ENCODE results near the gene ST3GAL6. TPM values are rescaled to one million over a fixed set of nuclear protein-coding genes. Genes with fewer than 3 reads are reported as not detected.

Gene ST3GAL6
- total and polyA plus RNA-seq, 2 of the 13 experiments (the other 11 are each of a cell fraction or from before 2014, with no cell fraction given) = 17.5 to 23.2 TPM

GRCh38 chr3:98796334-98796733 is 33.2 kb downstream of the ST3GAL6 start:
- Histone ChIP-seq H3K27ac (ENCODE audit: extremely low read length, insufficient read depth, low read length) (peak overlapping the region; percentile 36), H2AFZ (ENCODE audit: low read length) (no peak overlapping the region), H3K4me3 (replicated peaks in 1 of 3; ENCODE audit: insufficient read depth in 1 of 3, low read depth in 2 of 3, low read length in 3 of 3) (no peak overlapping the region), H3K9ac (ENCODE audit: insufficient read depth, low read depth, low read length) (no peak overlapping the region), H3K4me1 (ENCODE audit: insufficient read depth, low read length) (peaks cover 12% of the 10 kb centered on the region), H4K20me1 (ENCODE audit: insufficient read depth, low read length) (no peaks in the 10 kb centered on the region), H3K79me2 (ENCODE audit: insufficient read depth, low read length) (no peaks in the 10 kb centered on the region), H3K36me3 (replicated peaks in 1 of 2; ENCODE audit: control insufficient read depth in 1 of 2, insufficient read depth in 2 of 2, low read length in 2 of 2) (peaks cover 4 to 18% of the 10 kb centered on the region in 2 experiments; a peak in 4 of 5 replicates), H3K27me3 (ENCODE audit: control insufficient read depth in 1 of 2, insufficient read depth in 2 of 2, low read length in 2 of 2) (no peaks in the 10 kb centered on the region), H3K9me3 (ENCODE audit: low read length) (no peaks in the 10 kb centered on the region), H3K4me2 (ENCODE audit: low read depth, low read length) (no peak overlapping the region)
- intact Hi-C loops (cut with micrococcal nuclease; ENCODE audit: unreplicated experiment) = loop anchor here (1.0 to 5.0 kb wide), 3 partner anchors 16 to 194 kb away; no protein-coding TSS in a partner anchor
- 19% methylated on average over 5 of the region's 5 CpGs for WGBS (ENCODE audit: low lambda C conversion rate)
- peak; percentile 92 for ATAC-seq
- in situ Hi-C loops (cut with HindIII; ENCODE audit: extremely low pct_ligation_motif_present, low pct_unique_long_range_greater_than_20kb) = no loop called here
- DNase-seq (ENCODE audit: low spot score) = peak; percentile 75
- BruUV-seq (replicated peaks) = no TSS peak
- CTCF ChIA-PET (ENCODE audit: low intra/inter-chr PET ratio, low total read pairs) = no interaction called here
- POLR2A ChIA-PET = no interaction called here
- FAIRE-seq = peak; percentile 88
- TF ChIP-seq PPARG (CRISPR knock-in tag; conservative IDR thresholded peaks at IDR 0.05) = 0 out of 2 replicates have a peak, but pooled peaks have one; percentile 18
- 0 out of 2 replicates have a peak, but pooled peaks have one; percentile 34 for TF ChIP-seq ATF2 (CRISPR knock-in tag; IDR thresholded peaks at IDR 0.05)
- no peak for TF ChIP-seq TAF1 (CRISPR knock-in tag; IDR thresholded peaks at IDR 0.05)
- TF ChIP-seq HDAC2 (CRISPR knock-in tag; IDR thresholded peaks at IDR 0.05) = 0 out of 2 replicates have a peak, but pooled peaks have one; percentile 23
- peak; percentile 76; the same call in 1 of the 2 replicates for TF ChIP-seq TBX3 (IDR thresholded peaks at IDR 0.05; ENCODE audit: borderline replicate concordance)
- TF ChIP-seq ZKSCAN8 (CRISPR knock-in tag; IDR thresholded peaks at IDR 0.05; ENCODE audit: borderline replicate concordance) = no peak
- TF ChIP-seq HNF4G (IDR thresholded peaks at IDR 0.05; ENCODE audit: borderline replicate concordance, low read depth, low read length) = peak; percentile 60; the same call in 1 of the 2 replicates
- no peak for TF ChIP-seq HNF4G (CRISPR knock-in tag; IDR thresholded peaks at IDR 0.05; ENCODE audit: borderline replicate concordance, low read depth)
- TF ChIP-seq ZBTB10 (CRISPR knock-in tag; IDR thresholded peaks at IDR 0.05; ENCODE audit: borderline replicate concordance) = no peak
- no peak for TF ChIP-seq SOX6 (IDR thresholded peaks at IDR 0.05)
- peak; percentile 83 for TF ChIP-seq SOX6 (CRISPR knock-in tag; IDR thresholded peaks at IDR 0.05)
- TF ChIP-seq, protein P1, sequence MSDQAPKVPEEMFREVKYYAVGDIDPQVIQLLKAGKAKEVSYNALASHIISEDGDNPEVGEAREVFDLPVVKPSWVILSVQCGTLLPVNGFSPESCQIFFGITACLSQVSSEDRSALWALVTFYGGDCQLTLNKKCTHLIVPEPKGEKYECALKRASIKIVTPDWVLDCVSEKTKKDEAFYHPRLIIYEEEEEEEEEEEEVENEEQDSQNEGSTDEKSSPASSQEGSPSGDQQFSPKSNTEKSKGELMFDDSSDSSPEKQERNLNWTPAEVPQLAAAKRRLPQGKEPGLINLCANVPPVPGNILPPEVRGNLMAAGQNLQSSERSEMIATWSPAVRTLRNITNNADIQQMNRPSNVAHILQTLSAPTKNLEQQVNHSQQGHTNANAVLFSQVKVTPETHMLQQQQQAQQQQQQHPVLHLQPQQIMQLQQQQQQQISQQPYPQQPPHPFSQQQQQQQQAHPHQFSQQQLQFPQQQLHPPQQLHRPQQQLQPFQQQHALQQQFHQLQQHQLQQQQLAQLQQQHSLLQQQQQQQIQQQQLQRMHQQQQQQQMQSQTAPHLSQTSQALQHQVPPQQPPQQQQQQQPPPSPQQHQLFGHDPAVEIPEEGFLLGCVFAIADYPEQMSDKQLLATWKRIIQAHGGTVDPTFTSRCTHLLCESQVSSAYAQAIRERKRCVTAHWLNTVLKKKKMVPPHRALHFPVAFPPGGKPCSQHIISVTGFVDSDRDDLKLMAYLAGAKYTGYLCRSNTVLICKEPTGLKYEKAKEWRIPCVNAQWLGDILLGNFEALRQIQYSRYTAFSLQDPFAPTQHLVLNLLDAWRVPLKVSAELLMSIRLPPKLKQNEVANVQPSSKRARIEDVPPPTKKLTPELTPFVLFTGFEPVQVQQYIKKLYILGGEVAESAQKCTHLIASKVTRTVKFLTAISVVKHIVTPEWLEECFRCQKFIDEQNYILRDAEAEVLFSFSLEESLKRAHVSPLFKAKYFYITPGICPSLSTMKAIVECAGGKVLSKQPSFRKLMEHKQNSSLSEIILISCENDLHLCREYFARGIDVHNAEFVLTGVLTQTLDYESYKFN (CRISPR knock-in tag; conservative IDR thresholded peaks at IDR 0.05) = peak; percentile 24; the same call in 1 of the 2 replicates
- peak; percentile 16; the same call in 1 of the 2 replicates for TF ChIP-seq ELF3 (CRISPR knock-in tag; IDR thresholded peaks at IDR 0.05)
- TF ChIP-seq HNF4A (CRISPR knock-in tag; IDR thresholded peaks at IDR 0.05) = peak; percentile 68
- TF ChIP-seq ZNF451 (CRISPR knock-in tag; IDR thresholded peaks at IDR 0.05) = no peak
